Measurements from ENCODE around the gene YAP1.

YAP1 gene

GRCh38 chr11:102116453-102117205 is 6.4 kb downstream of the YAP1 start:
- no peak for DNase-seq (ENCODE audit: extremely low read depth in 1 of 2, low read depth in 1 of 2)

- no peak for DNase-seq (ENCODE audit: extremely low read depth in 1 of 2, low read depth in 1 of 2)
These were observed 7.3 kb downstream of the YAP1 start for GRCh38 chr11:102117472-102118113.

- DNase-seq (ENCODE audit: extremely low read depth in 1 of 2, low read depth in 1 of 2), result no peak
These were observed 8.7 kb downstream of the YAP1 start for GRCh38 chr11:102118937-102119336.

- DNase-seq (ENCODE audit: extremely low read depth in 1 of 2, low read depth in 1 of 2), result no peak
These were observed 9.8 kb downstream of the YAP1 start for GRCh38 chr11:102119997-102120396.

- DNase-seq (ENCODE audit: extremely low read depth in 1 of 2, low read depth in 1 of 2), result no peak
These were observed 10.3 kb downstream of the YAP1 start for GRCh38 chr11:102120437-102120973.

- no peak for DNase-seq (ENCODE audit: extremely low read depth in 1 of 2, low read depth in 1 of 2)
These were observed 11.1 kb downstream of the YAP1 start for GRCh38 chr11:102121329-102121728.

GRCh38 chr11:102134597-102134996 is 24.4 kb downstream of the YAP1 start:
- no peak for DNase-seq (ENCODE audit: extremely low read depth in 1 of 2, low read depth in 1 of 2)

GRCh38 chr11:102135256-102135655 is 25.0 kb downstream of the YAP1 start:
- no peak for DNase-seq (ENCODE audit: extremely low read depth in 1 of 2, low read depth in 1 of 2)

- no peak for DNase-seq (ENCODE audit: extremely low read depth in 1 of 2, low read depth in 1 of 2)
These were observed 28.0 kb downstream of the YAP1 start for GRCh38 chr11:102138223-102138622.

- no peak for DNase-seq (ENCODE audit: extremely low read depth in 1 of 2, low read depth in 1 of 2)
These were observed 28.4 kb downstream of the YAP1 start for GRCh38 chr11:102138670-102139069.

GRCh38 chr11:102139081-102139498 is 28.8 kb downstream of the YAP1 start:
- no peak for DNase-seq (ENCODE audit: extremely low read depth in 1 of 2, low read depth in 1 of 2)

GRCh38 chr11:102142333-102142732 is 32.1 kb downstream of the YAP1 start:
- DNase-seq (ENCODE audit: extremely low read depth in 1 of 2, low read depth in 1 of 2), result no peak

GRCh38 chr11:102143867-102144266 is 33.6 kb downstream of the YAP1 start:
- DNase-seq (ENCODE audit: extremely low read depth in 1 of 2, low read depth in 1 of 2), result no peak

- DNase-seq (ENCODE audit: extremely low read depth in 1 of 2, low read depth in 1 of 2), result no peak
These were observed 34.4 kb downstream of the YAP1 start for GRCh38 chr11:102144357-102145355.

- no peak for DNase-seq (ENCODE audit: extremely low read depth in 1 of 2, low read depth in 1 of 2)
These were observed 36.8 kb downstream of the YAP1 start for GRCh38 chr11:102147015-102147414.

- DNase-seq (ENCODE audit: extremely low read depth in 1 of 2, low read depth in 1 of 2), result no peak
These were observed 37.4 kb downstream of the YAP1 start for GRCh38 chr11:102147632-102148031.

GRCh38 chr11:102148059-102148458 is 37.8 kb downstream of the YAP1 start:
- no peak for DNase-seq (ENCODE audit: extremely low read depth in 1 of 2, low read depth in 1 of 2)

GRCh38 chr11:102151784-102152525 is 41.7 kb downstream of the YAP1 start:
- no peak for DNase-seq (ENCODE audit: extremely low read depth in 1 of 2, low read depth in 1 of 2)

GRCh38 chr11:102153082-102153481 is 42.8 kb downstream of the YAP1 start:
- no peak for DNase-seq (ENCODE audit: extremely low read depth in 1 of 2, low read depth in 1 of 2)

GRCh38 chr11:102154806-102155205 is 44.6 kb downstream of the YAP1 start:
- DNase-seq (ENCODE audit: extremely low read depth in 1 of 2, low read depth in 1 of 2), result no peak
